ENCODE data around the gene LY6G6C.

Gene LY6G6C

DNA sequence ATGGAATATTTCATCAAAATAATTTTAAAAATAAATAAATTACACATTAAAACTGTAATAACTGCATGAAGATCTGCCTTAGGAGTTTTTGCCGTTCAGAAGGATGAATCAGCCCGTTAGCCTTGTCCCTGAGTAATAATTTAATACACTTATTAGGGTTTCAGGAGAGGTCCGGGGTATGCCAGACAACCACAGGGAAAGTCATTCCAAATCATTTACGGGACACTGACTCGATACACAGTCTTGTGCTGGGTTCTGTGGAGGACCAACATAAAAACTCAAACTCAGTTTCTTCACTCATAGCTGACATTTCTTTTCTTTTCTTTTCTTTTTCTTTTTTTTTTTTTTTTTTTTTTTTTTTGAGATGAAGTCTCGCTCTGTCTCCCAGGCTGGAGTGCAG lies 15.6 kb downstream of the LY6G6C start:
- DNase-seq: no peak

- DNase-seq: peak; percentile 98
These were observed 18.5 kb downstream of the LY6G6C start, which contains the start of gene ABHD16A for GRCh38 chr6:31702819-31703716. ABHD16A (minus strand) TSS chr6:31703324; CDS start chr6:31703281, 43 bp downstream.

DNA sequence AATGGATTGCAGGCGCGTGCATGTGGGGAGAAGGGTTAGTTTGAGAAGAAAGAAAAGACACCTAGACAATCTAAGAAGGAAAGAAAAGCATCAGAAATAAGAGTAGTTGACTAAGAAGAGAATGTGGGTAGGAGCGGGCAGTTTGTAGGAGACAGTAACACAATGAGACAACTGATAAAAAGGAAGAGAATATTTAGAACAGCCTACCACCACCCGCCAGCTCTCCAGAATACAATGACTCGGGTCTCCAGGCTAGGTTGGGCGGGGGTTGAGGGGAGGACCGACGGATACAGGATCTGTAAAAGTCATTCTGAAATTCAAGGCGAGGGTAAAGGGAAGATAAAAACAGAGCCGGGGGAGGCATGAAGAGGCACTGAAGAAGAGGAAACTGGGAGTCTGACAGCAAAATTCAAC lies 19.1 kb downstream of the LY6G6C start:
- DNase-seq: no peak

GRCh38 chr6:31701666-31702404 lies 19.7 kb downstream of the LY6G6C start:
- DNase-seq: peak; percentile 12

GRCh38 chr6:31700740-31701401 lies 20.7 kb downstream of the LY6G6C start:
- DNase-seq: no peak

GRCh38 chr6:31697555-31697954 lies 24.0 kb downstream of the LY6G6C start:
- no peak for DNase-seq

- no peak for DNase-seq
These were observed 28.0 kb downstream of the LY6G6C start for GRCh38 chr6:31693535-31693934.

DNA sequence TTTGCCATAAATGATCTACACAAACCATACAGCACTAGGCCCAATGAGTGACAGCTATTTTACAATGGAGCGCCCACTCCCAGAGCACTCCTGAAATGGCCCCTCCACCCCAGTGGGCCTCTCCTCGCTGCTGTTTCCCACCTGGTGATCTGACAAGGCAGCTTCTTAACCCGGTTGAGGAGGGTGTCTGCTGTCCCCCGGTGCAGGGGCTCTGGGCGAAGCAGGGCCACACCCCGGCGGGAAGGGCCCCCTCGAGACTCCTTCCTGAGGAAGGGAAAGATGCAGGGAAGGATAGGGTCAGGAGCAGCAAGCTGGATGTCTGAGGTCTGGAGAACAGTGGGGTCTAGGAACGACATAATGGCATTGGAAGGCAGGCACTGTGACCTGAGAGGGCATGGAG lies 28.7 kb downstream of the LY6G6C start:
- DNase-seq: no peak

GRCh38 chr6:31692353-31692752 lies 29.2 kb downstream of the LY6G6C start:
- no peak for DNase-seq

- no peak for DNase-seq
These were observed 29.9 kb downstream of the LY6G6C start for GRCh38 chr6:31691564-31692108.

- no peak for DNase-seq
These were observed 30.5 kb downstream of the LY6G6C start for GRCh38 chr6:31691078-31691463.

DNA sequence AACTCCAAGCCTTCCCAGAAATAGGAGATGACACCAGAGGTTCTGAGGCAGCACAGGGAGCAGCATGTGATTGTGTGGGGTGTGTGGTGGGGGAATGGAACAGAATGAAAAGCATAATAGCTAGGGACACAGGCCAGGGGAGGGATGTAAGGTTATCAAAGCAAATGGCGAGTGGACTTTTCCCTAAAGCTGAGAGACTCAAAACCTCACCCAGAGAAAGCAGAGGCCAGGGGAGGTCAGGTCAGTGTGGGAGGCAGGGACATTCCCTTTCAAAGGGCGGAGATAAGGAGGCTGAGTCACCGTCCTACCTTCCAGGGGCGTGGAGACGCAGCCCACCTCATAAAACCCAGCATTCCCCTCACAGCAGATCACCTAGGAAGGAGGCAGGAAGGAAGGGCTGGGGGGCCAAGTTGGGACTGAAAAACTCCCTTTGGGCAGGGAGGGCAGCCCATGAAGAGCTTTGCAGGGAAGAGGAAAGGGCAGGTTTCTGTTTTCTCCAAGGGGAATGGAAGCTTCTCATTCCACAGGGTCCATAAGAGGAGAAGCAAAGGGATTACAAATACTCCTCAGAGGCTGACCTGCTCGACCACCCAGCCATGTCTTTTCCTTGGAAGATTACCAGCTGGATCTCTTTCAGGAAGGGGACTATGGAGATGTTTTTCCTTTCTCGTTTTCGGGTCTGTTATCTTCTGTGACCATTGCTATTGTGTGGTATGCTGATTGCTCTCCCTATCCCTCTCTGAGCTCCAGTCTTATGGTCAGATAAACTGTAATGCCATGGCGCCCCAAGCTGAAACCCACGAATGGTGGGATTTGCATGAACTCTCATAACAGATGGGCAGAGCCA lies 31.1 kb downstream of the LY6G6C start:
- no peak for DNase-seq

DNA sequence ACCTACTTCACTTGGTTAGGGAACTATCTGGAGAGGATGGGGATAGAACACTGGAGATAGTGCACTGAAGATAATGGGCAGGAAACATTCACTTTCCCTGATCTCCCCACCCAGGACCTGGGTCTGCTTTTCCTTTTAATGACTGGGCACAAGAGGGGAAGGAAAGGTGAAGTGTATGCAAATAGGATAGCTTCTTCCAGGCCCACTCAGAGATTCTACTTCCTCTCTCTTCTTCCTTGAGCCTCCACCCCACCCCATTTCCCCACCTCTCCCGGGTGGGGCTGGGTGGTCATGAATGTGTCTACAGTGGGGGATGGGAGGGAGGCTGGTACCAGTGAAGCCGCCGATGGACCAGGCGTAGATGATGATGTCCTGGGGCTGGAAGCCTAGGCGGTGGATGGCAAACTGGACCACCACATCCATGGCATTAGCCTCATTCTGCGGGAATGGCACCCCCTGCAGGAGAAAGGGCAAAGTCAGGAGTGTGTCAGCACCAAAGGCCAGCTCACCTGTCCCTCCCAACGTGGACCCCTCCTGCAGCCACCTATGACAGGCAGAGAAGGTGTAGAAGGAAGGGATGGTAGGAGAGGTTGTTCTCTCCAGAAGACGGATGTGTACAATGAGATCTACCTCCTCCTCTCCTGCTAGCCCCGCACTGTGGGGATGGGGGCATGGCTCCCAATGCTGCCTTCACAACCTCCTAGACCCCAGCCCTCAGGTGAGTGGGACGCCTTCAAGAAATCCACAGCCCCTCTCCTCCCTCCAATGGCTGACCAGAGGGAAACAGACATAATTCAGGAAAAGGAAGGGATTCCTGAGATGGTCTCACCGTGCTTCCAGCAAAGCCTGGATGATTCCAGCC lies 32.1 kb downstream of the LY6G6C start:
- DNase-seq: no peak

DNA sequence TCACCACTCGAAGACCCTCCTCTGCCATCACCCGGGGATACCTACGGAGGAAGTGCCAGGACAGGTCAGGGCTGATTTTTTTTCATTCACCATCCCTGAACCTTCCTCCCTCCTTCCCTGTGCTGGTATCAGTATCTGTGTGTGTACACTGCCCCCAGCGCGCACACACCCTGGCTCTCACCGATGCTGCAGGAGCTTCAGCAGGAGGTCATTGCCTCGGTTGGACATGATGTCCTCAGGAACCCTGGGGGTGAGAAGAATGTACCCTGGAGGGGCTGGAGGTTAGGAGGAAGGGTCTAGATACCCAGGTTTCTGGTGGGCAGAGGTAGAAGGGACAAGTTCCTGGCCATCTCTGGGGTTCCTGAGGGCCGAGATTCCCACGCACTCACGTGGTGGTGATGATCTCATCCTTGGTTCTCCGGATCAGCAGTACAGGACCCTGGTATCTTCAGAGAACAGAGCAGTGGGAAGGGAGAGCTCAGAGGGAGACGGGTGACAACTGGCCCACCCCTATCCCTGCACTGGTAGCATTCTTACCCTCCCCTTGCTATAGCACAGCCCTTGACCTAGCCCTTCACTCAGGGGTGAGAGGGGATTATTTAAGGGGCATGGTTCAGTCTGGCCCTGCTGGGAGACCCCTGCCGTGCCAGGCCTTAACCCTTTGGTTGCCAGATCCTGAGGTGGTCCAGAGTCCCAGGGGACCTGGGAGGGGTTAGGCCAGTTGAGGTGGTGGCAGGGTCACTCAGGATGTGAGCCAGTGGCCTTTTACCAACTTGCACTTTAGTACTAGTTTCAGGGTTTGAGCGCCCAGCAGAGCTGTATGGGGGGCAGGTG lies 33.5 kb downstream of the LY6G6C start:
- DNase-seq: no peak

DNA sequence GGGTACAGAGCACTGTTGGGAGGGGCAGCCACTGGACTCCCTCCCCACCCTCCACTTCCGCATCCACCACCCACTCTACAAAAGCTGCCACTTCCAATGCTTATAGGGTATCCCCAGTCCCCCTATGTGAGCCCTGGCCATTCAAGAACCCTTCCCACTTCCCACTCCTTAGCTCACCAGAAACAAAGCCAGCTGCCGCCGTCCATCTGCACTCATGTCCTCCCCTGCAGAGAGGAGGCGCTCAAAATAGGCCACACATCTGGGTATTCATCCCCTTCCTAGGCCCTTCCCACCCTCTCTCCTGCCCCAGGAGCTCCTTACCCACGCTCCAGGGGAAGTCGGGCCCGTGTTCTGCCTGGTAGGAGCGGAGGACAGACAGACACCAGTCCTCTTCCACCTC lies 34.2 kb downstream of the LY6G6C start:
- DNase-seq: no peak

GRCh38 chr6:31686483-31686882 lies 35.1 kb downstream of the LY6G6C start:
- DNase-seq: no peak

- DNase-seq: no peak
These were observed 38.0 kb downstream of the LY6G6C start for GRCh38 chr6:31683591-31683990.

- DNase-seq: peak; percentile 42
These were observed 40.3 kb downstream of the LY6G6C start for GRCh38 chr6:31681135-31681671.

Measured in fibroblast of skin of scalp (primary cell).